Measurements from ENCODE around the gene TMPRSS9.

GRCh38 chr19:2446381-2446780 is 86.3 kb downstream of the TMPRSS9 start:
- TF ChIP-seq CTCF (conservative IDR thresholded peaks at IDR 0.05; ENCODE audit: low read depth, low read length) (no peak), EZH2 (IDR thresholded peaks at IDR 0.05; ENCODE audit: borderline replicate concordance, low read depth, low read length, poor library complexity, severe bottlenecking) (no peak)
